ENCODE data around the gene PBRM1. TPM values are rescaled to one million over a fixed set of nuclear protein-coding genes. Genes with fewer than 3 reads are reported as not detected.

PBRM1 gene
- total RNA-seq, 1 donor from 2014 or later, result 68.8 TPM

DNA sequence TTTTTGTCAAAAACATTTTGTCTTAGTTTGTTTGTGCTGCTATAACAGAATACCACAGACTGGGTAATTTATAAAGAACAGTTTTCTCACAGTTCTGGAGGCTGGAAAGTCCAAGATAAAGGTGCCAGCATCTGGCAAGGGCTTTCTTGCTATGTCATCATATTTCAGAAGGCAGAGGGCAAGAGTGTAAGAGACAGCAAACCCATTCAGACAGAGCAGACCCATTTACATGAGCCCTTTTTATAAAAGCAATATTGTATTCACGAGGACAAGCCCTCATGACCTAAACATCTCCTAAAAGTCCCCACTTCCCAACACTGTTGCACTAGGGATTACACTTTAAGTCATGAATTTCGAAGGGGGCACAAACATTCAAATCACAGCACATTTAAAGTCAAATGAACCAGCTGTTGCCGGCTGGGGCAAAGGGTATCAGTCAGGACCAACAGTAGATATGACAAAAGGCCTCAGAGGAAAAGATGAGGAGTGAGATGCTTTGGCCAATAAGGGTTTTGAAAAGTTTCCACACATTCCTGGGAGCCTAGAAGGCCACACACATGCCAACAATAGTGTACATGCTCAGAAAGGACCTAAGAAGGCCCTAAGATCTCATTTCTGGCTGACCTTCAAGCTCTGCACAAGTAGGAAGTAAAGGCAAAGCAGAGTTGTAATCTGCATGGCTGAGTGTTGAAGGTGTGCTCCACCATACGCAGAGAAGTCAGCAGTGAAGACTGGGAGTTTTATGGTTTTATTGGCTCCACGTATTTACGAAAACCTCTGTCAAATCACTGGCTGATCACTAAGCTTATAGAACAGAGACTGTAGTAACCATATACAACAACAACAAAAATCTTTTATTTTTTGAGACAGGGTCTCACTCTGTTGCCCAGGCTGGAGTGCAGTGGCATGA is 111.4 kb downstream of the PBRM1 start:
- H3K4me3 Mint-ChIP-seq, result no peak overlapping the region
- H3K9me3 Mint-ChIP-seq, result no peaks in the 10 kb centered on the region
- DNase-seq (ENCODE audit: low spot score), result no peak
- no peaks in the 10 kb centered on the region for H3K27me3 Mint-ChIP-seq (ENCODE audit: insufficient read depth)
- no peak overlapping the region for H3K27ac Mint-ChIP-seq
- peaks cover 45% of the 10 kb centered on the region for H3K36me3 Mint-ChIP-seq (ENCODE audit: low read depth)
- intact Hi-C loops (cut with micrococcal nuclease), result no loop called here
- no peaks in the 10 kb centered on the region for H3K4me1 Mint-ChIP-seq (ENCODE audit: low read depth)

- peaks cover 32% of the 10 kb centered on the region for H3K36me3 Mint-ChIP-seq (ENCODE audit: low read depth)
- DNase-seq (ENCODE audit: low spot score), result no peak
- no peaks in the 10 kb centered on the region for H3K9me3 Mint-ChIP-seq
- no peak overlapping the region for H3K4me3 Mint-ChIP-seq
- H3K27me3 Mint-ChIP-seq (ENCODE audit: insufficient read depth), result no peaks in the 10 kb centered on the region
- no peak overlapping the region for H3K27ac Mint-ChIP-seq
- intact Hi-C loops (cut with micrococcal nuclease), result no loop called here
- H3K4me1 Mint-ChIP-seq (ENCODE audit: low read depth), result no peaks in the 10 kb centered on the region
Observed at GRCh38 chr3:52572221-52572620, 113.5 kb downstream of the PBRM1 start.

- DNase-seq (ENCODE audit: low spot score), result no peak
- peaks cover 21% of the 10 kb centered on the region for H3K36me3 Mint-ChIP-seq (ENCODE audit: low read depth)
- no peaks in the 10 kb centered on the region for H3K27me3 Mint-ChIP-seq (ENCODE audit: insufficient read depth)
- H3K4me3 Mint-ChIP-seq, result no peak overlapping the region
- no peaks in the 10 kb centered on the region for H3K9me3 Mint-ChIP-seq
- no peak overlapping the region for H3K27ac Mint-ChIP-seq
- intact Hi-C loops (cut with micrococcal nuclease), result no loop called here
- H3K4me1 Mint-ChIP-seq (ENCODE audit: low read depth), result no peaks in the 10 kb centered on the region
Observed at GRCh38 chr3:52570076-52570475, 115.6 kb downstream of the PBRM1 start.

GRCh38 chr3:52568069-52568468 is 117.6 kb downstream of the PBRM1 start:
- intact Hi-C loops (cut with micrococcal nuclease), result no loop called here
- no peaks in the 10 kb centered on the region for H3K27me3 Mint-ChIP-seq (ENCODE audit: insufficient read depth)
- no peak overlapping the region for H3K27ac Mint-ChIP-seq
- DNase-seq (ENCODE audit: low spot score), result no peak
- H3K9me3 Mint-ChIP-seq, result no peaks in the 10 kb centered on the region
- no peaks in the 10 kb centered on the region for H3K4me1 Mint-ChIP-seq (ENCODE audit: low read depth)
- no peak overlapping the region for H3K4me3 Mint-ChIP-seq
- peaks cover 15% of the 10 kb centered on the region for H3K36me3 Mint-ChIP-seq (ENCODE audit: low read depth)

DNA sequence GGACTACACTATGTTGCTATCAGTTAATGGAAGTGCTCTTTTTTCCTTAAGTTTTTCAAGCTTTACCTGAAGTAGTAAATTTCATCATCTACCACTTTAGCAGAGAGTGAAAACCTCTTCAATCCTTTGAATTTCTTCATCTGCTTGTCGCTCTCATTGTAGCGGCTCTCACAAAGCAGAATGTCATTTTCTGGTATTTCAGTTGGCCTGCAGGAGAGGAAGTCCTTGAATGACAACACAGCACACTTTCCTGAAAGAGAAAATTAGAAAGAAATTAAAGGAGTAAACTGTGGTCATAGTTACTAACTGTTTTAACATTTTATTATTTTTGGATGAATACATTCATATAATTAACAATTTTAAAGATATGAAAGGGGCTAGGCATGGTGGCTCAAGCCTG is 121.7 kb downstream of the PBRM1 start:
- intact Hi-C loops (cut with micrococcal nuclease), result no loop called here
- peaks cover 26% of the 10 kb centered on the region for H3K36me3 Mint-ChIP-seq (ENCODE audit: low read depth)
- no peaks in the 10 kb centered on the region for H3K27me3 Mint-ChIP-seq (ENCODE audit: insufficient read depth)
- DNase-seq (ENCODE audit: low spot score), result no peak
- H3K9me3 Mint-ChIP-seq, result no peaks in the 10 kb centered on the region
- H3K27ac Mint-ChIP-seq, result no peak overlapping the region
- no peaks in the 10 kb centered on the region for H3K4me1 Mint-ChIP-seq (ENCODE audit: low read depth)
- H3K4me3 Mint-ChIP-seq, result no peak overlapping the region

- Mint-ChIP-seq H3K27ac (no peak overlapping the region), H3K4me1 (ENCODE audit: low read depth) (no peaks in the 10 kb centered on the region), H3K4me3 (no peak overlapping the region), H3K27me3 (ENCODE audit: insufficient read depth) (no peaks in the 10 kb centered on the region), H3K9me3 (no peaks in the 10 kb centered on the region), H3K36me3 (ENCODE audit: low read depth) (peaks cover 31% of the 10 kb centered on the region)
- DNase-seq (ENCODE audit: low spot score), result no peak
- intact Hi-C loops (cut with micrococcal nuclease), result no loop called here
Observed at GRCh38 chr3:52561028-52561747, 124.5 kb downstream of the PBRM1 start.

DNA sequence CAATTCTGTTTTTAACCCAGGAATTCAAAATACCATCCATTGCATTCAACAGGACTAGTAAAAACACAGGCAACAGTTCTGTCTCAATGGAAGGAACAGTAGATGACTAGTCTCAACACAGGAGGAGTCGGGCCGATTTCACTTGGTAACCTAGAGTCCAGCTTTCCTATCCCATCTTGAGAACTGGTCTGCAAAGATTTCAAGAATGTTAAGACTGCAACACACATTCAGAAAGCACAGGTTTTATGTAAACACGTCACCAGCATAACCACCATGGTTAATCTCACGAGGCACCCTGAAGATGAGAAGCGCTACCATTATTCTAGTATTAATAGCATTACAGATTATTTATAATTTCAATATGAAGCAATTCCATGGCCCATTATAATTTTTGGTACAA is 127.3 kb downstream of the PBRM1 start:
- intact Hi-C loops (cut with micrococcal nuclease), result no loop called here
- H3K36me3 Mint-ChIP-seq (ENCODE audit: low read depth), result peaks cover 34% of the 10 kb centered on the region
- no peak overlapping the region for H3K4me3 Mint-ChIP-seq
- no peak for DNase-seq (ENCODE audit: low spot score)
- H3K9me3 Mint-ChIP-seq, result no peaks in the 10 kb centered on the region
- no peaks in the 10 kb centered on the region for H3K27me3 Mint-ChIP-seq (ENCODE audit: insufficient read depth)
- no peaks in the 10 kb centered on the region for H3K4me1 Mint-ChIP-seq (ENCODE audit: low read depth)
- no peak overlapping the region for H3K27ac Mint-ChIP-seq

GRCh38 chr3:52557011-52557960 is 128.4 kb downstream of the PBRM1 start:
- Mint-ChIP-seq H3K27me3 (ENCODE audit: insufficient read depth) (no peaks in the 10 kb centered on the region), H3K4me1 (ENCODE audit: low read depth) (no peaks in the 10 kb centered on the region), H3K36me3 (ENCODE audit: low read depth) (peaks cover 27% of the 10 kb centered on the region), H3K4me3 (no peak overlapping the region), H3K9me3 (no peaks in the 10 kb centered on the region), H3K27ac (no peak overlapping the region)
- no peak for DNase-seq (ENCODE audit: low spot score)
- intact Hi-C loops (cut with micrococcal nuclease), result no loop called here

DNA sequence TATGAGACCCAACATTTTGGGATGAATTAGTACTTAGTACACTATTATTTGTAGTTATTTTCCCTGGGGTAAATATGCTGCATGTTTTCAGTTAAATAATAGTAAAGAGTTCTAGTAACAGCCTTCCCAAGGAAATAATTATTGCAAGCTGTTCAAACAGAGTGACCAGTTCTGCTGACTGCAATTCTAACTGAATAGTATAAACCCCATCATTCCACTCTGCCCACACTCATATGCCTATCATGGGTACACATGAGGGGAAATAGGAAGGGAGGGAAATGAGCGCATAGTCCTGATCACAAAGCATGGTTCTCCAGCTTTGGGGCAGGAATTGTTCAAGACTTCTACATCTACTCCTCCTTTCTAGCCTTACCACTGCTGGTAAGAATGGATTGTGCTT is 130.7 kb downstream of the PBRM1 start:
- no peaks in the 10 kb centered on the region for H3K4me1 Mint-ChIP-seq (ENCODE audit: low read depth)
- no peak for DNase-seq (ENCODE audit: low spot score)
- H3K27me3 Mint-ChIP-seq (ENCODE audit: insufficient read depth), result no peaks in the 10 kb centered on the region
- no peak overlapping the region for H3K4me3 Mint-ChIP-seq
- H3K9me3 Mint-ChIP-seq, result no peaks in the 10 kb centered on the region
- peaks cover 28% of the 10 kb centered on the region for H3K36me3 Mint-ChIP-seq (ENCODE audit: low read depth)
- no peak overlapping the region for H3K27ac Mint-ChIP-seq
- intact Hi-C loops (cut with micrococcal nuclease), result no loop called here

GRCh38 chr3:52554026-52554755 is 131.5 kb downstream of the PBRM1 start:
- Mint-ChIP-seq H3K4me3 (no peak overlapping the region), H3K4me1 (ENCODE audit: low read depth) (no peaks in the 10 kb centered on the region), H3K9me3 (no peaks in the 10 kb centered on the region), H3K27me3 (ENCODE audit: insufficient read depth) (no peaks in the 10 kb centered on the region), H3K36me3 (ENCODE audit: low read depth) (peaks cover 21% of the 10 kb centered on the region), H3K27ac (no peak overlapping the region)
- intact Hi-C loops (cut with micrococcal nuclease), result no loop called here
- no peak for DNase-seq (ENCODE audit: low spot score)

- Mint-ChIP-seq H3K27ac (no peak overlapping the region), H3K4me3 (no peak overlapping the region), H3K27me3 (ENCODE audit: insufficient read depth) (no peaks in the 10 kb centered on the region), H3K9me3 (no peaks in the 10 kb centered on the region), H3K4me1 (ENCODE audit: low read depth) (no peaks in the 10 kb centered on the region), H3K36me3 (ENCODE audit: low read depth) (peaks cover 18% of the 10 kb centered on the region)
- intact Hi-C loops (cut with micrococcal nuclease), result no loop called here
- DNase-seq (ENCODE audit: low spot score), result no peak
Observed at GRCh38 chr3:52552089-52552488, 133.6 kb downstream of the PBRM1 start.

- Mint-ChIP-seq H3K9me3 (no peaks in the 10 kb centered on the region), H3K27ac (no peak overlapping the region), H3K4me1 (ENCODE audit: low read depth) (no peaks in the 10 kb centered on the region), H3K27me3 (ENCODE audit: insufficient read depth) (no peaks in the 10 kb centered on the region), H3K4me3 (no peak overlapping the region), H3K36me3 (ENCODE audit: low read depth) (peaks cover 17% of the 10 kb centered on the region)
- intact Hi-C loops (cut with micrococcal nuclease), result no loop called here
- no peak for DNase-seq (ENCODE audit: low spot score)
Observed at GRCh38 chr3:52551118-52551517, 134.6 kb downstream of the PBRM1 start.

Data from activated T-helper 1 cell treated with anti-CD3 and anti-CD28 coated beads, Interleukin-12 subunit alpha, Interleukin-12 subunit beta, Interleukin-2, Interleukin-4 antibody, amounts not matched to agents 30 ng/mL and 10 ng/mL and 1 ng/mL, durations not matched to agents 14 hours and 24 hours and 36 hours (primary cell).